SIG-M5 (cell line): Measurements from ENCODE around the gene CAMK1D.
"Not testable (repeated sequence)": the region's sequence is repeated elsewhere in the genome, so short reads cannot be mapped to it uniquely, and the experiment has no call there.

Experiments
- DNase-seq: peaks from one replicate; lab custom pipeline; 2025; lab: John Stamatoyannopoulos, UW

CAMK1D gene

DNA sequence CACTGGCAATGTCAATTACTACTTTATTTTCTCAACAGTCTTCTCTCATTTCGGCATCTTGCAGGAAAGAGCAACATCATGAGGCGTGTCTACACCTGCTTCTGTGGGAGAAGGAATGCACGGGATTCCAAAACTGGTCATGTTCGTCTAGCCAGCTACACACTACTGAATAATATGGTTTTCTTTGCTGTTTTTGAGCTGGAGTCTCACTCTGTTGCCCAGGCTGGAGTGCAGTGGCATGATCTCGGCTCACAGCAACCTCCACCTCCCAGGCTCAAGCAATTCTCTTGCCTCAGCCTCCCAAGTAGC, 376.2 kb downstream of the CAMK1D start:
- DNase-seq: not testable (repeated sequence)

DNA sequence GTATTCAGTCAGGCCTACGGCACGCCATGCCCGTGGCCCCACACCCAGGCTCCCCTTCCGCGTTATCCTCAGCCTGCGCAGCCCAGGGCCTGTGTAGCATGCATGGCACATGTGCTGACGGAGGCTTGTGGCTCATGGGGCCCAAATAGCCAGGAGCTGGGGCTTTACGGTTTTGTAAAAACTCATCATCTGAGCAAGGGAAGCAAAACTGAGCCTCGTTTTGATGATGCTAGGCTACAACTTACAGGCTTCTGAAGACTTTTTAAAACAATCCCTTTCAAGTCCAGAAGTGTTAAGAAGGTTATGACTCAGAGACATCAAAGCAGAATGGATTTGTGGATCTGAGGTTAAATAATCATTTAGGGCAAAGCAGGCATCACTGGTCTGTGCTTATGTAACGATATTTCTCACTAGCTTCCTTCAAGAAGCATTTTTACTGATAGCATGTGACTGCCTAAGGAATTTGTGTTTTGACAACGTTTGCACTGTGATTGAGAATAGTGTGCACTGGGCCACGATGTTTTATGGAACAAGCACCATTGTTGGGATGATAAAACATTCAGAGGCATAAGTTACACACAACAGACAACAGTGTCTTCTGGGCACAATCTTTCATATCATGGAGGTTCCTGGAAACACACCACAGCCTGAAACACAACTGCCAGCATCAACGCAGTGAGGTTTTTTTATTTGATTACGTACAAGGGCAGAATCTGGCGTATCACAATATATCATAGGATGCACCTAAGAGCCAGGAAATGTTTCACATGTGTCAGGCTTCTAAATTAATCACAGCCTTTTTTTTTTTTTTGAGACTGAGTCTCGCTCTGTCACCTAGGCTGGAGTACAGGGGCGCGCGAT, 377.9 kb downstream of the CAMK1D start:
- DNase-seq: no peak

DNA sequence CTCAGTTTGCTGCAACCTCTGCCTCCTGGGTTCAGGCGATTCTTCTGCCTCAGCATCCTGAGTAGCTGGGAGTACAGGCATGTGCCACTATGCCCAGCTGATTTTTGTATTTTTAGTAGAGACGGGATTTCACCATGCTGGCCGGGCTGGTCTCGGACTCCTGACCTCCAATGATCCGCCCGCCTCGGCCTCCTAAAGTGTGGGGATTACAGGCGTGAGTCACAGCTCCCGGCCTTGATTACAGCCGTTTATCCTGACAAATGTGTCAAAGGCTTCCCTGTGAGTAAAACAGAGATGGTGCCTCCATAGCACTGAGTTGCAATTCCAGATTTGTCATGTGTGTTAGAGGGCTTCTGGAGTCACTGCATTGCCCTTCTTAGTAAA, 378.5 kb downstream of the CAMK1D start:
- no peak for DNase-seq

DNA sequence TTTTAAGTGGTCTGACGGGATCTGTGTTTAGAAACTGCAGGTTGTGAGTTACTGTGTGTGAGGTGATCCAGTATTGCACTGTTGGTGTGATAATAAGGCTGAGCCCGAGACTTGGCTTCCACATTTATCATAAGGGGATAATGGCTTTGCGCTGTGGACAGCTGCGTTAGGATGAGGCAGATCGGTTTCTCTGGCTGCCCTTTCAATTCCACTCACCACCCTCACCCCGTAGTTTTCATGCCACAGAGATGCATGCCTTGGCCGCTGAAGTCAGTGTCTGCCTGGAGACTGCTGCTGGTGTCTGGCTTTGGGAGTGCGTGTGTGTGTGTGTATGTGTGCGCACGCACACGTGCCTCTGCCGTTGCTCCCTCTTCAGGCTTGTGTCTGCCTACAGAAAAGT, 379.1 kb downstream of the CAMK1D start:
- no peak for DNase-seq

DNA sequence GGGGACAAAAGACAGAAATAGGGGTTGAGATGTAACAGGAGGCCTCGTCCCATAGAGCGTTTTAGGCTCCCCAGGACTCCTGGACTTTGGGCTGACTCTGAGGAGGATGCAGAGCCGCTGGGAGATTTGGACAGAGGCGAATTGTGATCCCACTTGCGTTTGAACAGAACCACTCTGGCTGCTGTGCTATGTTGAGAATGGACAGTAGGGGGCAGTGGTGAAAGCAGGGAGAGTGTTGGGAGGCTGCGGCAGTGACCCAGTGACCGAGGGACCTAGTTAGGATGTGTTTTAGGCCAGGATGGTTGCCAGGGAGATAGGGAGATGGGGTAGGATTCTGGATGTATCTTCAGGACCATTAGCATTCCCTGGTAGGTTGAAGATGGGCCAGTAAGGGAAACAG, 380.5 kb downstream of the CAMK1D start:
- no peak for DNase-seq

DNA sequence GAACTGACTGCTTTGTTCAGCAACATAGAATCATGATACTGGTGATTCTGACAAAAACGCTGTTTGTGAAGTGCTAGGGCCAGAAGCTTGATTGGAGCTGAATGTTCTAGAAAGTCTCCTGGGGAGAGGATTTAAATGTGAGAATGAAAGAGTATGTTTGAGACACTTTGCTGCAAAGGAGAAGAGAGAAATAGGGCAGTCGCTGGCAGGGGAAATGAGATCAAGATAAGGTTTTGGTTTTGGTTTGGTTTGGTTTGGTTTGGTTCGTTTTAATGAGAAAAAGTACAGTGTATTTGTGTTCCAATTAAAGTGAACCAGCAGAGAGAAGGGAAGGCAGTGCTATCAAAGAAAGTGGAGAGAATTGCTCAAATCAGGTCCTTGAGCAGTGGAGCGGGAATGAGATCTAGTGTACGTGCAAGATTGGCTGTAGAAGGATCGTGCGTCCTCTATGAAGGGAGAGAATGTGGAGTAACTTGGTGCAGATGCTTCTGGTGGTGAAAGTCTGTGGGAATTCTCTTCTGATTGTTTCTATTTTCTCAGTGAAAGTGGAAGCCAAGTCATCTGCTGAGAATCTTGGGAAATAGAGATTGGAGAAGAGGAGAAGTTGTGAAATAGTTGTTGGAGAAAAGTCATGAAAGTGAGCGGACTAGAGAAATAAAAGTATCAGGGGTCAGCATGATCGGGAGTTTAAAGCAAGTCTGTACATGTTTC, 381.6 kb downstream of the CAMK1D start:
- no peak for DNase-seq

DNA sequence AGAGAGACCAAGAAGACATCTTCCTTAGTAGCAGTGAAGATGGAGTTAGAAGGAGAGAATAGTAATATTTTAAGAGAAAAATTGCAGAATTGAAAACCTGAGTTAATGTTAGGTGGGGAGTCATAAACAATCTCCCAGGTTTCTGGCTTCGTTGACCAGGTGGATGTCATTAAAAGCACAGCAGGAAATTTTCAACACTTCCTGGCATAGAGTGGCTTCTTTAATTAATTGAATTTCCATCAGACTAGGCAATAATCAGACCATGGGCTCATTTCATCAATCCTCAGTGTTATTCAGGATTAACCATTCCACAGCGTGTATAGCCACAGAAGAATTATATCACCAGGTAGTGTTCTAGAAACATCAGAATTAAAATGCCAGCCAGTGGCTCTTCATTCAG, 383.9 kb downstream of the CAMK1D start:
- no peak for DNase-seq

DNA sequence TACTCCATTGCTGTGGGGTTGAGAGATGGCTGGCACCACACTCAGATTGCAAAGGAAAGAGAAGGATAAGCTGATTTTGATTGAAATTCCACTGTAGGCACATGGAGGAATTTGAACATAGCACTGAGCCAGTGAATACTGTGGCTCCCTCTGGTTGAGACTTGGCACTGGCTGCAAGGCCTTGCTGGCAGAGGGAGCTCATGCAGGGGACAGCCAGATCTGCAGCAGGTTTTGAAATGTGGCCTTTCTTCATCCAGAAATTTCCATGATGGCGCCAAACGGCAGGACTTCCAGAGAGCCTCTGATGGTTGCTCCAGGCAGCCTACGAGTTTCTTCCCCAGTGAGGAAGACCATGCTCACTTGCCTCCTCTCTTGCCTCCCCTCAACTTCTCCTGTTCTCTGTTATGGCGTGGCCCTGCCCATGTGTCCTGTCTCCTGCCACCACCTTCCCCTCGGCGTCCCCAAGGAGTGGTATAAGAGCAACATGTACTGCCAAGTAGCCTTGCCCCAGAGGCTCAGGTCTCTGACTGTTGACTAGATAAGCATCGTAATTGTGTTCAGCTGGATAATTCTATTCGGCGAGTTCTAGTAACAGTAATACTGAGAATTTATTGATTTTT, 386.6 kb downstream of the CAMK1D start:
- no peak for DNase-seq

DNA sequence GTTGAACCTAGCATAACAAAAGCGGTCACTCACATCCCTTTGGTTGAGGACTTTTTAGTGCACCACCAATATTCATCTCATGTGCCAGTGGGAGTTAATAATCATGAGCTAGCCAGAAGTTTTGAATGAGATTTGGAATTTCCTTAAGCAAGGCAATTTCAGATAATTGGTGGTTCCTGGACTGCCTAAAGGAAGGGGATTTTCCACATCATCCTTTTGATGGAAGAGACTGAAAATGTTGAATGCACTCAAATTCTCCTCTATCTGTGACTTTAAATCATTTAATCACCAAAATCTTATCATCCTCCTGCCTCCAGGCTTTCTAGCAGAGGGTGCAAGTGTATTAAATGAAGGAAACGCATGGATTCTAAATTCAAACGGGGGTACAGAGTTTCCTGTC, 391.5 kb downstream of the CAMK1D start:
- no peak for DNase-seq

DNA sequence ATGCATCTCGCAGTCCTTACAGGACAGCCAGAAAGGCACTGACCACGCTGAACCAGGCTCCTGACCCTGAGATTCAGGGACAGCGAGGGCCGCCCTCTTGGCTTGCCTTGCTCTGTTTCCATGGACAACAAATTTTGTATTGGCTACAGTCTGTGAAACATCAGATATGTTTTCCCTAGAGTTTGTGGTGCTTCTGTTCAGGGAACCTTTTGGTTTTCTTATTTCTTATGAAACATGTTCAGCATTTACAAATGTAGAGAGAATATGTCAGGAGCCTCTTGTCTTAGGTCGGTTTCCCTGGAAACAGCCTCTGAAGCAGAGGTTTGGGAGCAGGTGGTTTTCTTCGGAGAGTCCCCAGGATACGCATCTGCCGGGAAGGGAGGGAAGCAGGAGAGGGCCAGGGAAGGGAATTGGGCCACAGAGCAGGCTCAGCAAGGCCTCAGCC, 392.0 kb downstream of the CAMK1D start:
- no peak for DNase-seq

DNA sequence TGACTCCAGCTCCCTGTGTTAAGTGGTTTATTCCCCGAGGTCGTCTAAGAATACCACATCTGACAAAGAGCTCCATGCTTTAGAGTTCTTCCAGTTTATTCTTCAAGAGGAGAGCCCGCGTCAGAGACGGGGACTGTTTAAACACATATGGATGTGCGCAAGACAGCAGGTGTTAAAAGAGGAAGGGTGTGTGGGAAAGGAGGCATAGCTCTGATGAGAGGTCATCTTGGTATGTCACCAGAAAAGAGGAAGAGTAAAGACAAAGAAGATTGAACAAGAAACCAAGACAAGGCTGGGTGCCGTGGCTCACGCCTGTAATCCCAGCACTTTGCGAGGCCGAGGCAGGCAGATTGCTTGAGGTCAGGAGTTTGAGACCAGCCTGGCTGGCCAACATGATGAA, 393.4 kb downstream of the CAMK1D start:
- DNase-seq: no peak

DNA sequence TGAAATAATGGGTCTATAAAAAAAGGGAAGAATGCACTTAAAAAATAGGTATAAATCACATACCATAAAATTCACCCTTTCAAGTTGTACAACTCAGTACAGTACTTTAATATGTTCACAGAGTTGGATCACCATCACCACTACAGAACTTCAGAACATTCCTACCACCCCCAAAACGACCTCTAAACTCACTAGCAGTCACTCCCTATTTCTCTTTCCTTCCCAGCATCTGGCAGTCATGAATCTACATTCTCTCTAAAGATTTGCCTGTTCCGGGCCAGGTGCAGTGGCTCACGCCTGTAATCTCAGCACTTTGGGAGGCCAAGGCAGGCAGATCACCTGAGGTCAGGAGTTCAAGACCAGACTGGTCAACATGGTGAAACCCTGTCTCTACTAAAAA, 394.1 kb downstream of the CAMK1D start:
- DNase-seq: not testable (repeated sequence)

DNA sequence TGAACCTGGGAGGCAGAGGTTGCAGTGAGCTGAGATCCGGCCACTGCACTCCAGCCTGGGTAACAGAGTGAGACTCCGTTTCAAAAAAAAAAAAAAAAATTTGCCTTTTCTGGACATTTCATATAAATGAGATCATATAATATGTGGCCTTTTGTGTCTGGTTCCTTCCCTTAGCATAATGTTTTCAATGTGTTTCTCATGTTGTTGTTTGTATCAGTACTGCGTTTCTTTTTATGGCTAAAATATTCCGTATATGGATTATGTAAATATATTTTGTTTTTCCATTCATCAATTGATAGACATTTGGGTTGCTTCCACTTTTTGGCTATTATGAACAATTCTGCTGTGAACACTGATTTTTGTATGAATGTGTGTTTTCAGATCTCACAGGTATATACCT, 394.6 kb downstream of the CAMK1D start:
- DNase-seq: no peak

DNA sequence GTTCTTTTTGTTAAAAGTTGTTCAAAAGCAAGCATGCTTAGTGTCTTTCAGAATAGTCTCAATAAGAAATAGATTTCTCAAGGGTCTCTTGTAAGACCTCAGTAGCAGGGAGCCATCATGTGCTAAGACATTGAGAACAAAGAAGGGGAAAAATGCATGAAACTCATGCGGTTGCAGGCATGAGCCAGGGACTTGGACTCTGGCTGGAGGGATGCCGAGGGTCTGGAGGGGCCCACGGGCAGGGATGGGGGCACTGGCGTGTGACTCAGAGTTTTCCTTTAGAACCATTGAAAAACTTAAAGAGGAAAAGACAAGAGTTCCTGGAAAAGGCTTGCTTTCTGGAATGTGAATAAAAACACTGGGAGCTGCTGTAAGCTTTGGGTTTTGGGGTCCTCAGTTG, 398.8 kb downstream of the CAMK1D start:
- no peak for DNase-seq

DNA sequence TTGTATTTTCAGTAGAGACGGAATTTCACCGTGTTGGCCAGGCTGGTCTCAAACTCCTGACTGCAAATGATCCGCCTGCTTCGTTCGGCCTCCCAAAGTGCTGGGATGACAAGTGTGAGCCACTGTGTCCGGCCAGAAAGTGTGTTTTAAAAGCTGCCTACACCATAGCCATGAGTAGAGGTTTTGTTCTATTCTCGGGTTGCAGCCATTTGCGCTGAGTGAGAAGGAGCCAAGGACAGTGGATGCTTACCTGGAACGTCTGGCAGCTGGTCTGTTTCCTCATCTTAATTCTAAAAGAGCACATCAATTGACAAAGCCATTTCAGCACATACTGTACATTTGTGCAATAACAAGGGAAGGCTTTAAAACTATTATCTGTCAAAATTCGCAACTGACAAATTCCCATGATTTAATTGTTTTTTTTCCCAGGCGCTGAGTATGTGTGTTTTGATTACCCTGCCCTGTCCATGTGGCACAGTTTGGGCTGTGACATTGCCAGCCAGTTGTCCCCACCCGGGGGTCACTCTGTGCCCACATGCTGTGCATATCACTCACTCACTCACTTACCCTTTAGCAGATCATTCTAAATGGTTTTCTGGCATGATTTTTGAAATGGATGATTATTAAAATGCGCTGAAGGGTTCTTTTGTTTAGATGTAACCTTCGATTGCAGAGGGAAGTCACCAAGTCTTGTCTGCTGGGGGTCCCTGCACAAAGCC, 400.6 kb downstream of the CAMK1D start:
- no peak for DNase-seq

DNA sequence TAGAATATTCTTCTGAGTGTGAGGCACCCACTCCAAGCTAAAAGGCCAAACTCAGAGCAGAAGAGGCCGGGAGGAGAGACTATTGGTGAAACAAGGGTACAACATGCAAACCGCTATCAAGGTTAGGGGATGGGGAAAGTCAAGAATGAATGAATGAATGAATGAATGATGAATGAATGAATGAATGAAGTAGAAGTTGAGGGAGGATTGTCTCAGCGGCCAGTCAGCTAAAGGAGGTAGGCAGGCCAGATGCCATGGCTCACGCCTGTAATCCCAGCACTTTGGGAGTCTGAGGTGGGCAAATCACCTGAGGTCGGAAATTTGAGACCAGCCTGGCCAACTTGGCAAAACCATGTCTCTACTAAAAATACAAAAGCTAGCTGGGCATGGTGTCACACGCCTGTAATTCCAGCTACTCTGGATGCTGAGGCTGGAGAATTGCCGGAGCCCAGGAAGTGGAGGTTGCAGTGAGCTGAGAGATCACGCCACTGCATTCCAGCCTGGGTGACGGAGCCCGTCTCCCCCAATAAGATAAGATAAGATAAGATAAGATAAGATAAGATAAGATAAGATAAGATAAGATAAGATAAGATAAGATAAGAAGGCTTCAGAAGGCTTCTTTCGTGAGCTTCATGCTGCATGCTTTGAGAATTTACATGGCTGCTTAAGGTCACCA, 401.3 kb downstream of the CAMK1D start:
- no peak for DNase-seq

DNA sequence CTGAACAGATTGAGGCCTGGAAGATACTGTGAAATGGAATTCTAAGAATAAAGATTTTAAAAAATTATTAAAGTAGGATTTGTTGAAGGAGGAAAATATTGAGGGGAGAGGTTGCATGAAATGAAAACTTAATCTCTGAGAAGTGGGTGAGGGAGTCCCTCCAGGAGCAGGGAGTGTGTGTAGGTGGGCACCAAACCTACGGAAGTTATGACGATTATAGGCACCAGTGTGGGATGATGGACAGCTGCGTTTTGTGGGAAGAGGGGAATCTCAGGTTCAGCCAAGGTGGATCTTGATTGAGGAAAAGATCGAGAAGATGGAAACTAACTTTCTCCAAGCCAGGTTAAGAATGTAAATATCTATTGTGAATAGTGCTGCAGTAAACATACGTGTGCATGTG, 405.7 kb downstream of the CAMK1D start:
- DNase-seq: no peak

DNA sequence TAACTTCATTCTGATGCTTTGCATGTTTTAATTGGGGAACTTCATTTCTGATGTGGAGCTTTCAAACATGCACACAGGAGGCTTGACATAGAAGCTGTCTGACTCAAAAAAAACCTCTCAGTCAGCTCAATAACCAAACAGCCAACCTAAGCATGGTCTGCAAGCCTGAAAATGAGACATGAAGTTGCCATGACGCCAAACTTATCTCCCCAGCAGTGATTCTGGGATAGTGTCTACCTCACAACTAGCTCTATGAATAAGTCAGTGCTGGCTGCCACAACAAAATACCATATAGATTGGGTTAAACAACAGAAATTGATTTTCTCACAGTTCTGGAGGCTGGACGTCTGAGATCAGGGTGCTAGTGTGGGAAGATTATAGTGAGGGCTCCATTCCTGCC, 408.0 kb downstream of the CAMK1D start:
- no peak for DNase-seq

DNA sequence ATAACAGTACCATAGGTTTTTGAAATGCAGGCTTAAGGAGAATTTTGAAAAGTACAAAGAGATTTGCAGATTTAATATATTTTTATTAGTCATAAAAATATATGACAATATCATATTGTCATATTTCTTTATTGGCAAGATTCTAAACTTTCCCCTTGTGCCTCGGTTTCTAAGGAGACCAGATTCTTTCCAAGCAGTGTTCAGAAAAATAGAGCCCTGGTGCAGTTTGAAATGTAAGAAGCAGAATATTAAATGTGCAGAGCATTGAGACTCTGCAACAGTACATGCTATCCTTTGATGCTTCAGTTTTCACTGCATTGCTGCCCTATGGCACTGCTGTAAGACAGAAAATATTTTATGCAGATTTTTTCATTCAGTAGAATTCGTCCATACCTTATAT, 408.9 kb downstream of the CAMK1D start:
- DNase-seq: no peak

DNA sequence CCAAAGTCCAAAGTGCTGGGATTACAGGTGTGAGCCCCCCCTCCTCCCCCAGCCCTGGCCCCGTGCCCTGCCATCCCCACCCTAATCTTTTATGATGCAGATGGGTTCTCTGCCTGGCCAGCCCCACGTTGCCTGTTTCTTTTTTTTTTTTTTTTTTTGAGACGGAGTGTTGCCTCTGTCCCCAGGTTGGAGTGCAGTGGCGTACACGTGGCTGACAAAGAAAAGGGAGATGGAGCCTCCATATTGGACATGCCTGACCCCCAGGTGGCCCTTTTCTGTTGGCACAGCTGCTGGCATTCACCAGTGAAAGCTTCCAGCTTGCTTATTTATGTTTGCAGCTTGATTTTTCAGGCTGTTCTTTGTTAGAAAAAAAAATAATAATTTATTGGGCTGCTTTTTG, 416.9 kb downstream of the CAMK1D start:
- DNase-seq: no peak

DNA sequence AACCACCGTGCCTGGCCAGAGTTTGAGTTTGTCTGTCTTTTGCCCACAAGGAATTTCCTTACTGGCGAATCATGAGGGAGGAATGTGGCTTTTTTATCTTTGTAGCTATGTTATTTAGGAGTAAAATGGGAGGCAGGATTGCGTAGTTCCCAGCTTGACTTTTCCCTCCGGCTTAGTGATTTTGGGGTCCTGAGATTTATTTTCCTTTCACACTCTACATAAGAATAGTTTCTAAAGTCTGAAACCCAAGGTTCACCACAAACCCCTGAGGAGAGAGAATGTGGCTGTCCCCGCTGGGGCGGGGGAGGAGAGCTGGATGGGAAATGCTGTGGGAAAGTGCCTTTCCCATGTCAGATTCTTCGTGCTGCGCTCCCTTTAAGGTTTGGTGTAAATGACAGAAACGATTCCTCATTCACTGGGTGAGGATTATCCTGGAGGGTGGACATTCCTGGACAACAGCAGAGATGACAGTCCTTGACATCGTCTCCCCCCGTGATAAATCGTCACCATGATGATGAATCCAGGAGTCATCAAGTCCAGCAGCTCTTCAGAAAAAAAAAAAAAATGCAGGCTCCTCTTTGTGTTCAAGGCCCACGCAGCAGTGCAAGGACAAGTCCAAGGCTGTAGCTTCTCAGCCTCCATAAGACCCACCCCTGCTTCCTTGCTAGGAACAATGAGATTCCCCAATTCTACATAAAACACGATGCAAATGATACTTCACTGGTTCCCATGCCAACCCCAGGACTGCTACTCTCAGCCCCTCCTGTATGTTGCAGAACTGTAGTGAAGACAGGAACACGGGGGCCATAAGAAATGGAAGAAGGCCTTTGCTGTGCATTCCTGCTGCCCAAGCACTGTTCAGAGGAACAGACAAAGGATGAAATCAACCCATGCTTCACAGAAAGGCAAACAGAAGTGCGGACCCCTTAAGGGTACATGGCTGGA, 419.1 kb downstream of the CAMK1D start:
- no peak for DNase-seq
